NOMO-1 treated with DMSO at 0.1 percent for 48 hours (cell line): ENCODE results near the gene TNFSF9.
"Not testable (repeated sequence)": the region's sequence is repeated elsewhere in the genome, so short reads cannot be mapped to it uniquely, and the experiment has no call there.

Experiments used
- DNase-seq: peaks from one replicate; lab custom pipeline; 2025; ENCODE audit not compliant: unreplicated experiment; lab: John Stamatoyannopoulos, UW

The TNFSF9 gene

GRCh38 chr19:6571167-6571566 lies 40.3 kb downstream of the TNFSF9 start:
- DNase-seq: no peak

- peak; percentile 96 for DNase-seq
Measured at GRCh38 chr19:6572217-6572616, 41.4 kb downstream of the TNFSF9 start.

GRCh38 chr19:6573350-6573749 lies 42.5 kb downstream of the TNFSF9 start:
- no peak for DNase-seq

GRCh38 chr19:6576869-6577475 lies 46.1 kb downstream of the TNFSF9 start:
- DNase-seq: peak; percentile 46

GRCh38 chr19:6577476-6578125 lies 46.8 kb downstream of the TNFSF9 start:
- DNase-seq: peak; percentile 98

GRCh38 chr19:6579450-6580178 lies 48.8 kb downstream of the TNFSF9 start:
- DNase-seq: peak; percentile 87

GRCh38 chr19:6580313-6580712 lies 49.5 kb downstream of the TNFSF9 start:
- DNase-seq: peak; percentile 15

GRCh38 chr19:6582515-6583484 lies 52.0 kb downstream of the TNFSF9 start:
- not testable (repeated sequence) for DNase-seq
